Memory B cell (primary cell): ENCODE results near the gene FAR2.
A peak's percentile ranks its signal among the peaks of the same experiment; 100 is the strongest.
"Not testable (repeated sequence)": the region's sequence is repeated elsewhere in the genome, so short reads cannot be mapped to it uniquely, and the experiment has no call there.

Source experiments
- ATAC-seq: fragments of 150-1000 bp; cut with Tn5 transposase; 2 replicates; pipeline ENCODE4 v1.10.0; 2021; ENCODE audit warnings: low read depth, mild to moderate bottlenecking, moderate library complexity
- DNase-seq, 2 donors: peaks; one replicate each; pipeline ENCODE4 v3.0.0; 2022; ENCODE audit warnings: low spot score in 2 of 2
- H3K27ac Mint-ChIP-seq: one replicate; pipeline ENCODE4 v1.8.0; 2022; ENCODE audit warnings: mild to moderate bottlenecking, moderate library complexity, mixed read lengths
- H3K27me3 Mint-ChIP-seq: one replicate; pipeline ENCODE4 v1.8.0; 2022; ENCODE audit warnings: mixed read lengths
- H3K36me3 Mint-ChIP-seq: one replicate; pipeline ENCODE4 v1.8.0; 2022; ENCODE audit warnings: mild to moderate bottlenecking, mixed read lengths
- H3K4me1 Mint-ChIP-seq: one replicate; pipeline ENCODE4 v1.8.0; 2022; ENCODE audit warnings: mixed read lengths
- H3K4me3 Mint-ChIP-seq: one replicate; pipeline ENCODE4 v1.8.0; 2022; ENCODE audit warnings: mild to moderate bottlenecking, moderate library complexity, mixed read lengths
- H3K9me3 Mint-ChIP-seq: one replicate; pipeline ENCODE4 v1.8.0; 2022; ENCODE audit warnings: mixed read lengths

The FAR2 gene

DNA sequence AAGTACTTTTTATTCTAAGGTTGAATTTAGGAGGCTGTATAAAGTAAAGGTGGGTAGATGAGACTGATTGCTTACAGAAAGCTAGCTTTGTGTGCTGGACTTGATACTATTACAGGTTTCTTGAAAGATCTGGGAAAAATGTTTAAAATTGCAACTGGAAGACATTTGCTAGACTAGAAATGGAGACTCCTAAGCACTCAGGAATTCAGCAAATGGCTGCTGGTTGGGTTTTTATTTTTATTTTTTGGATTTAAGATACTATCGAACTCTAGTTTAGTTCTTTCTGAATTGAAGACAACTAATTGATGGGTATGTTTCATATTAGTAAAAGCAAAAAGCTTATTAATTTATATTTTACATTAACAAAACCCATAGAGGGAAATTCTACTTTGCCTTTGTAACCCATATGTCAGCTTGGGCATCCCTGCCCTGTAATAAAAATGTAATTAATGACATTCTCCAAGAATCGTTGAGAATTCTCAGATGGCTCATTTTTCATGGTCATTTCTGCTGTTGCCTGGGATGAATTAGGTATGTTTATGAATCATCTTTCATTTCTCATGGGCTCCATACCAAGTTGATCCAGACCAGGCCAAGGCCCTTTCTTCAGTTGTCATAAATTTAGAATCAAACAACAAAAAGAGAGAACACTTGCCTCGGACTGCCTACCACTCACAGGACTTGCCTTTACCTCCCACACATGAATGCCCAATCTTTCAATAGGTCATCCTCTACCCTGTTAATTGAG, 129.8 kb downstream of the FAR2 start:
- H3K4me1 Mint-ChIP-seq, result no peaks in the 10 kb centered on the region
- ATAC-seq (no peak), DNase-seq (no peak)
- H3K9me3 Mint-ChIP-seq, result no peaks in the 10 kb centered on the region
- H3K27me3 Mint-ChIP-seq, result no peaks in the 10 kb centered on the region
- H3K27ac Mint-ChIP-seq, result no peak overlapping the region
- no peak overlapping the region for H3K4me3 Mint-ChIP-seq
- peaks cover 6% of the 10 kb centered on the region for H3K36me3 Mint-ChIP-seq

DNA sequence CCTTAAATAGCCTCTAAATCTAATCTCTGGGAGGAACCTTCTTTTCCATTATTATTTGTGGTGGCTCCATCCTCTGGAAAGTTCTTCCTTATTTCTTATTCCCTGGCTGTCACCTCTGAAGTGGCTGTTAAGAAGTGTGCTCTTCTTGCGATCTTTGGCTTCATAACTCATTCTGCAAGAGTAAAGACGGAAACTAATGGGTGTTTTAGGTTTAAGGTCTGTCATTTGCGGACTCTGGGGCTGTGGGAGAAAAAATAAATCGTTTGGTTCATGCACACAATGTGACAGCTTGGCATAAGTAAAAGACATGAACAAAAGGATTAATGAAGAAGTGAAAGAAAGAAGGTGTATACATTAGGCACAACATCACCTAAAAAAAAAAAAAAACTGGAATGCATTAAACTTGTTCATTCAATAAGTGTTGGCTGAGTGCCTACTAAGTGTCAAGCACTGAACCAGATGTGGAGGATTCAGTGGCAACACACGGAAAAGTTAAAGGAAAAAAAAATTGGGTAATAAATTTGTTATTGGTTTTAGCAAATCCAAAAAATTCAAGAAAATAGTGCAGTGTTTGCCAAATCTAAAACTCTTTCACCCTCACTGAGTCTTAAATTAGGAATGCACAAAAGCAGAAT, 132.4 kb downstream of the FAR2 start:
- DNase-seq (no peak), ATAC-seq (no peak)
- H3K9me3 Mint-ChIP-seq, result no peaks in the 10 kb centered on the region
- H3K4me1 Mint-ChIP-seq, result no peaks in the 10 kb centered on the region
- no peaks in the 10 kb centered on the region for H3K27me3 Mint-ChIP-seq
- H3K27ac Mint-ChIP-seq, result no peak overlapping the region
- H3K36me3 Mint-ChIP-seq, result peaks cover 6% of the 10 kb centered on the region
- no peak overlapping the region for H3K4me3 Mint-ChIP-seq

DNA sequence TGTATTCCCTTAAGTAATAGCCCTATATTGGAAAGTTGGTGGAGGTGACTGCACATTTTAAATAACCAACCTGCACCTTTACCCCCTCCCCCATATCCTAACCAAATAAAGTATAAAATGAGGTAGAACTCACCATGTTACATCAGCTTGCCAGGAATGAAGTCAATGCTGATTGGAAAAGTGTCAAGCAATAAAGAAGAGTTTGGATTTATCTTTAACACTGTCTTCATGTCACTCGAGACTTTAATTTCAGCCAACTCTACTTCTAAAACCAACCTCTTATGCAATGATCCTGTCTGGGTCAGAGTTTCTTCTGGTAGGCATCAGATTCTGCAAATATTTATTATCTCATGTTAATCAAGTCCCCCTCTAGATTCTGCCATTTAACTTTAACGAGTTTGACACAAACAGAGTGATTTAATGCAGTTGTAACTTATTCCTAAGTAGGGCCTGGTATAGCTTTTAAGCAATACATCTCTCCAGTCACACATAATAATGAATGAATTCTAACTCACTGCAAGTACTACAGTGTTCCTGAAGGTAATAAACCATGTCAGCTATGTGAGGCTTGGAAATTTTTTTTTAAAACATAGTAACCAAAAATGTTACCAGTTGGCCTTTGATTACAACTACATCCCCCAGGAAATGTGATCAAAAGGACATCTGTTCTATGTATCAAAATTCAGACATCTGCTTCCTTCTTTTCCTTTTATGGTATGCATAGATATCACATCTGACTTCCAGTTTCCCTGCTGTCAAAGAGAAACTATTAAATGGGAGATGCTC, 133.1 kb downstream of the FAR2 start:
- DNase-seq, result no peak

DNA sequence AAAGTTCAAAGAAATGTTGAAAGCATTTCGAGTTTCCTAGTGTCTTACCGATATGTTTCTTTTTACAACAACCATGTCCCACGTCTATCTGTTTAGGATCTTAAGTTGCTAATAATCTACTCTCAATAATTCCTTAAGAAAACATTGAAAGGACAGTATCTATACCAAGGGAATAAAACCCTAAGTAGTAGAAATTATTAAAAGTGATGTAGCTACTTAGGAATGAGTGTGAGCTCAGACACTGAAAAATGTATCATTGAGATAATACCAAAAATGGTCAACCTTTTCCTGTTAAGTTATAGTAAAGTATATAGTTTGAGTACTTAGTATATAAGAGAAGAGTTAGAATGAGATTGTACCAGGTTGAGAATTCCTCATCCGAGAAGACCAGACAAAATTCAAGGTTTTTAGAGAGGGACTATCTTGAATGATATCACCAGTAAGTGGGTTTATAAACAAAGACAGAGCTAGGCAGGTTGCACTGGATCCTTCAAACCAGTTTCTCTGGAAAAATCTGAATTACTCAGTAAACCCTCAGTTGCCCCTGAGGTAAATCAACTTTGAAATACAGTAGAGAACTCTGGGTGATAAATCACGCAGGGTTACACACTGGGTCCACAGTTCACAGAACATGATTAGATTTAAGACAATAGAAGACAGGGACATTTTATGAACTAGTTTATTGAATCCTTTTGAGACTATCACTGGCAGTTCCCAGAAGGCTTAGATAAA, 135.1 kb downstream of the FAR2 start:
- Mint-ChIP-seq H3K4me3 (no peak overlapping the region), H3K4me1 (no peaks in the 10 kb centered on the region), H3K9me3 (peaks cover under 1% of the 10 kb centered on the region), H3K27ac (no peak overlapping the region), H3K36me3 (peaks cover 6% of the 10 kb centered on the region), H3K27me3 (no peaks in the 10 kb centered on the region)
- ATAC-seq (no peak), DNase-seq (no peak)

More for the DNA sequence above, 133.1 kb downstream of the FAR2 start:
- Mint-ChIP-seq H3K9me3 (no peaks in the 10 kb centered on the region), H3K4me1 (no peaks in the 10 kb centered on the region), H3K4me3 (no peak overlapping the region), H3K36me3 (peaks cover 6% of the 10 kb centered on the region), H3K27ac (no peak overlapping the region), H3K27me3 (no peaks in the 10 kb centered on the region)
- ATAC-seq, result no peak

DNA sequence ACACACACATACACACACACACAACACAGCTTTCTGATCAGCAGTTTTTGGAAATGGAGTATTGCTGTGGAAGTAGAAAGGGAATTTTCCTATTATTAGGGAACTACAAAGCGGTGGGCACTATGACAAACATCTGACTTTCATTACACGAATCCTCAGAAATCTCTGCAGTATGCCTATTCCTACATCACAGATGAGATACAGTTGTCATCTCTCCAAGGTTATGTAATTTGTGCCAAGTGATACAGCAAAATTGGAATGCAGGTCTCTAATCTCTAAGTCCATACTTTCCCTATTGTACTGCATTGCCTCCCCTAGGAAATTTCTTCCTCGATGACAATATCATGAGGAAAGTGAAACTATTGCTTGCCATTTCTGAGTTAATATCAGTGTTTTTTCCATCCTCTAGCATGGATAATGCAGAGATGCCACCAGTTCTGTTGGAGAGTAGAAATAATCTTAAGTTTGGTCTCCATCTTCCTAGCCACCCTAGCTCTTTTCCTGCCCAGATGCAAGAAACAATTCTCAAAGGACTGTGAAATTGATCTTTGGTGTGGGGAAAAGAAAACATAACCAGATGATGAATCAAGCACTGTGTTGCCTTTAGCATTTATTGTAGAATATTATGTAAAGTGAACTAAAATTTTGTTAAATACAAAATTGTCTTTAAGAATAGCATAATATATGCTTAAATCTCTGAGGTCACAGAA, 137.2 kb downstream of the FAR2 start:
- H3K27me3 Mint-ChIP-seq, result no peaks in the 10 kb centered on the region
- H3K36me3 Mint-ChIP-seq, result peaks cover 9% of the 10 kb centered on the region
- ATAC-seq (no peak), DNase-seq (no peak)
- no peak overlapping the region for H3K27ac Mint-ChIP-seq
- no peak overlapping the region for H3K4me3 Mint-ChIP-seq
- H3K4me1 Mint-ChIP-seq, result no peaks in the 10 kb centered on the region
- peaks cover 10% of the 10 kb centered on the region for H3K9me3 Mint-ChIP-seq

DNA sequence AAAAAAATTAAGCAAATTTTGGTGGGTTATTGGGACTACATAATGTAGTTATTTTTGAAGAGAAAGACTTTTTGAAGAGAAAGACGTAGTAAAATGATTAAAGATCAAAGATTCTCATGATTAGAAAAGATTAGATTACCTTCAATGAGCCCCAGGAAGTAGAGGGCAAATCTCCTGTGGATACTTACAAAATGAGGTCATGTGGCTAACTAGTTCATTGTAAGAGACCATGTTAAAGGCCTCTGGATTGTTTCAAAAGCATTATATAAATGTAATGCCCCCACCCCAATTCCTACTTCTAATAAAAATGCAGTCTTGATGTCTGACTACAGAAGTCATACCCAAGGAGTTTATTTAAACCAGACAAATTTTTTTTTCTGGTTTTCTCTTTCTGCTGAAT, 138.5 kb downstream of the FAR2 start:
- Mint-ChIP-seq H3K4me3 (no peak overlapping the region), H3K4me1 (no peaks in the 10 kb centered on the region), H3K36me3 (peaks cover 5% of the 10 kb centered on the region), H3K27me3 (no peaks in the 10 kb centered on the region), H3K9me3 (peaks cover 10% of the 10 kb centered on the region), H3K27ac (no peak overlapping the region)
- DNase-seq (no peak), ATAC-seq (no peak)

DNA sequence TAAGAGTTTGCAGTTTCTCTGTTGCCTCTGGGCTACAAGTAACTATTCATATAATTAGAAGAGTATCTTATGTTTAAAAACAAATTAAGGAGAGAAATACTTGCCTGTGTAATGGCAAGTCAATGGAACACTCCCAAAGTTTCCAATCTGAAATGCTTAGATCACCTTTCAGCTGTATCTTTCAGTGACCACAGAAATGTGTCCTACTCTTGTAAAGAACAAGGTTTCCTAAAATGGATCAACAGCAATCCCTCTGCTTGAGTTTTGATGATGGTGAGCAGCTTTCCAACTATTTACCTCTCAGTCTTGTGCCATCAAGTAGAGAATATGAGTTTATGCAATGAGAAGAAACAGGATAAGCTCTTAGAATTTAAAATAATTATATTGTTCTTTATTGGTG, 139.0 kb downstream of the FAR2 start:
- H3K4me3 Mint-ChIP-seq, result no peak overlapping the region
- H3K27me3 Mint-ChIP-seq, result no peaks in the 10 kb centered on the region
- no peak for DNase-seq
- no peaks in the 10 kb centered on the region for H3K4me1 Mint-ChIP-seq
- peaks cover 10% of the 10 kb centered on the region for H3K9me3 Mint-ChIP-seq
- no peak overlapping the region for H3K27ac Mint-ChIP-seq
- H3K36me3 Mint-ChIP-seq, result peaks cover 5% of the 10 kb centered on the region
- no peak for ATAC-seq

DNA sequence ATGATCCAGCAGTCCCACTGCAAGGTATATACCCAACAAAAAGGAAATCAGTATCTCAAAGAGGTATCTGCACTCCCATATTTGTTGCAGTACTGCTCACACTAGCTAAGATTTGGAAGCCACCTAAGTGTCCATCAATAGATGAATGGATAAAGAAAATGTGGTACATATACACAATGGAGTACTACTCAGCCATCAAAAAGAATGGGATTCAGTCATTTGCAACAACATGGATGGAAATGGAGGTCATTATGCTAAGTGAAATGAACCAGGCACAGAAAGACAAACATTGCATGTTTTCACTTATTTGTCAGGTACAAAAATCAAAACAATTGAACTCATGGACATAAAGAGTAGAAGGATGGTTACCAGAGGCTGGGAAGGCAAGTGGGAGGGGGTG, 141.4 kb downstream of the FAR2 start:
- not testable (repeated sequence) for H3K27ac Mint-ChIP-seq, H3K4me1 Mint-ChIP-seq, DNase-seq, H3K4me3 Mint-ChIP-seq, H3K36me3 Mint-ChIP-seq, H3K27me3 Mint-ChIP-seq, ATAC-seq
- H3K9me3 Mint-ChIP-seq, result peaks cover 10% of the 10 kb centered on the region

DNA sequence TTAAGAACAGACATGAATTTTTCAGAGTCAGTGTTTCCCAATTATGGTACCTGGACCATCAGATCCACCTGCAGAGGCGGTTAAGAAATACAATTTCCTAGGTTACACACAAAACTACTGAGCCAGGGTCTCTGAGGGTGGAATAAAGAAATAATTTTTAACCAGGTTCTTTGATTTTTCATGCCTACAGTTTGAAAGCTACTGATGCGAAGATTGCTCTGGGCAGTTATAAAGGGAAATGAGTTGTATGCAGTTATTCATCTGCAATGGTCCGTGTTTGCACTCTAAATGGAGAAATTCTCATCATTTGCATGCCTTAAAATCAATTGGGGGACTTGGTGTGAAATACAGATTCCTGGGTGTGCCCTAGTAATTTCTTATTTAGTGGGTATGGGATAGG, 142.1 kb downstream of the FAR2 start:
- no peaks in the 10 kb centered on the region for H3K4me1 Mint-ChIP-seq
- H3K36me3 Mint-ChIP-seq, result peaks cover 5% of the 10 kb centered on the region
- no peak overlapping the region for H3K27ac Mint-ChIP-seq
- ATAC-seq, result no peak
- no peaks in the 10 kb centered on the region for H3K27me3 Mint-ChIP-seq
- peaks cover 10% of the 10 kb centered on the region for H3K9me3 Mint-ChIP-seq
- no peak for DNase-seq
- no peak overlapping the region for H3K4me3 Mint-ChIP-seq

DNA sequence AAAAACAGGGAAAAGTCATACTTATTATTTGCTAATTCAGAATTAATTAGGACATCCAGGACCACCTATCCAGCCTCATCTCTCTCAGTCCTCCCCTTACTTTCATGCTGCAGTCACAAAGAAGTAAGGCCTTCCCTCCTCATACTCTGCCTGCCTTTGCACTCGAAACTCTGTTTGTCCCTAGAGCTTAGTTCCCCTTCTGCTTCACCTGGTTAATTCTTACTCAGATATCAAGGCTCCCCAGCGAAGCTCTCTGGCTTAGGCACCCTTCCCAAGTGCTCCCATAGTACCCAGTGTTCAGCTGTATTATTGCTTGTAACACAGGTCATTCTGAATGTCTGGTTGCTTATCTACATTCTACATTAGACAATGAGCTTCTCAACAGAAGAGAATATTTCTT, 150.6 kb downstream of the FAR2 start:
- H3K4me1 Mint-ChIP-seq, result peaks cover 3% of the 10 kb centered on the region
- peak; percentile 52 for ATAC-seq
- H3K36me3 Mint-ChIP-seq, result no peaks in the 10 kb centered on the region
- H3K27ac Mint-ChIP-seq, result no peak overlapping the region
- no peak for DNase-seq
- H3K4me3 Mint-ChIP-seq, result no peak overlapping the region
- peaks cover 1% of the 10 kb centered on the region for H3K27me3 Mint-ChIP-seq
- no peaks in the 10 kb centered on the region for H3K9me3 Mint-ChIP-seq

DNA sequence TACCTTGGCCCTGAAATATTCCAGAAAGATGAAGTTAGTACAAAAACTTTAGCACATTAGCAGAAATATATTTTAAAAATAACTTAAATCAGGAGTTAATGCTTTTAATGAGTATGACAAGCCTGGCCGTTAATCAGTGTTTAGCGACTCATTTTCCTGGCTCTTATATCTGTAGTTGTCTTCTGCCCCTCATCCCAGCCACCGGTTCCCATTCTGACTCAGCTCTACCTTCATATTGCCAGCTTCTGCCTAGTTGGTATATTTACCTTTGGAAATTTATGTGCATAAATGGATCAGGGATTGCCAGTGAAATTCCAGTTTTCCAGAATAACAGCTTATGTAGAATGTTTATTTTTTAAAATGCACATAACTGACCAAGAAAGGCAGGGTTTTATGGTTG, 152.0 kb downstream of the FAR2 start:
- Mint-ChIP-seq H3K4me1 (peaks cover 3% of the 10 kb centered on the region), H3K4me3 (no peak overlapping the region), H3K9me3 (no peaks in the 10 kb centered on the region), H3K27me3 (peaks cover 1% of the 10 kb centered on the region), H3K27ac (no peak overlapping the region), H3K36me3 (no peaks in the 10 kb centered on the region)
- no peak for DNase-seq
- no peak for ATAC-seq

DNA sequence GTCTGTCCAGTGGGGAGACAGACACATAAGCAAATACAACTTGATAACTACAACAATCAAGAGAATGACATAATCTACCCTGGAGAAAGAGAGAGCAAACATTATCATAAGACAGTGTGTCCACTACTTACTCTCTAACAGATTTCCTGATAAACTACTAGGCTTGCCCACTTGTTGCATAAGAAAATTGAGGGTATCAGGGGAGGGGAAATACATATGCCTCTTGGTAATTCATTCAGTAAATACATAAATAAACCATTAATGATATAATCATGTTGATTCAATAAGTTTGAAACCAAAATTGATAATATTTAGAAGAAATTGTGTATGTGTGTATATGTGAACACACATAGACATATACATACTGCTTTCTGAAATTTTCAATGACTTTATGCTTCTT, 155.3 kb downstream of the FAR2 start:
- Mint-ChIP-seq H3K27ac (no peak overlapping the region), H3K36me3 (no peaks in the 10 kb centered on the region), H3K9me3 (no peaks in the 10 kb centered on the region), H3K4me1 (peaks cover 3% of the 10 kb centered on the region), H3K27me3 (no peaks in the 10 kb centered on the region), H3K4me3 (no peak overlapping the region)
- DNase-seq, result no peak
- no peak for ATAC-seq

DNA sequence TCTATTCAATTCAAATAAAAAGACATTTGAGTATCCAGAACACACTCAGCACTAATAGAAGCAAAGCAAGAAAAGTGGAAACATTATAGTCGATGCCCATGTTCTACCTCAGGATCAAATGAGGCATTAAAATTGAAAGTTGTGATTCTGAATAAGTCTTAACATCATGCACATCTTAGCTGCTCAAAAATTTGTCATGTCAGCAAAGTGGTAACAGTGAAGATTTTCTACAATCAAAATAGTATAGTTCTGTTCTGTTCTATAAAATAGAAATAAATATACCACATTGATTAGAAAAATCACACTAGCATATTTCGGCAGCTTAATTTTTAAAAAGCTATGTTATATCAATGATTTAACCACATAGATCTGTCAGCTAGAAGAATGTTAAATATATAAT, 157.2 kb downstream of the FAR2 start:
- Mint-ChIP-seq H3K27ac (no peak overlapping the region), H3K36me3 (no peaks in the 10 kb centered on the region), H3K9me3 (no peaks in the 10 kb centered on the region), H3K4me3 (no peak overlapping the region), H3K27me3 (no peaks in the 10 kb centered on the region), H3K4me1 (no peaks in the 10 kb centered on the region)
- ATAC-seq (no peak), DNase-seq (no peak)
